22Rv1 (cell line): Measurements from ENCODE around the gene CMC2.

ENCODE experiments used
- CTCF ChIP-seq: fragments of 450-650 bp; IDR thresholded peaks from 2 replicates; pipeline ENCODE4 v1.5.1; 2017; ENCODE audit warnings: mild to moderate bottlenecking
- ZFX ChIP-seq: fragments of 450-650 bp; IDR thresholded peaks from 2 replicates; pipeline ENCODE4 v1.6.1; 2017; ENCODE audit warnings: antibody characterized with exemption, borderline replicate concordance

- TF ChIP-seq CTCF (no peak), ZFX (no peak)
Observed at GRCh38 chr16:80940069-80940856, 66.4 kb downstream of the CMC2 start.
